ENCODE results near the gene BRCC3. TPM values are rescaled to one million over a fixed set of nuclear protein-coding genes. Genes with fewer than 3 reads are reported as not detected.

Gene BRCC3
- total RNA-seq, 1 experiment from 2014 or later, result 21.3 TPM

GRCh38 chrX:155046811-155047528, 24.3 kb upstream of the BRCC3 start:
- no TSS peak for BruUV-seq (replicated peaks)

More at GRCh38 chrX:155046811-155047528, 24.3 kb upstream of the BRCC3 start:
- no peaks in the 10 kb centered on the region for H3K9me2 ChIP-seq (ENCODE audit: insufficient read depth)
- ATAC-seq (no peak), DNase-seq (ENCODE audit: low read depth, low spot score) (no peak)
- H2AFZ ChIP-seq (ENCODE audit: low read depth, low read length, poor library complexity, severe bottlenecking), result no peak overlapping the region
- POLR2A ChIA-PET, result no interaction called here
- H3K27me3 ChIP-seq (ENCODE audit: insufficient read depth, low read length), result no peaks in the 10 kb centered on the region
- no peaks in the 10 kb centered on the region for H4K20me1 ChIP-seq (ENCODE audit: insufficient read depth)
- H3K79me2 ChIP-seq (ENCODE audit: insufficient read depth, low read length), result no peaks in the 10 kb centered on the region
- CTCF ChIA-PET, result interaction anchor here (1.3 kb wide), 1 partner anchor 10 kb away, joined by 3 read pairs; no protein-coding TSS in a partner anchor
- no peaks in the 10 kb centered on the region for H3K36me3 ChIP-seq (ENCODE audit: control insufficient read depth in 1 of 2, insufficient read depth in 2 of 2, low read length in 2 of 2)
- H3K27ac ChIP-seq (ENCODE audit: low read depth, low read length), result no peak overlapping the region
- intact Hi-C loops (cut with micrococcal nuclease), result no loop called here
- TF ChIP-seq SP1 (IDR thresholded peaks at IDR 0.05; ENCODE audit: low read depth) (no peak), MAX (IDR thresholded peaks at IDR 0.05) (no peak), YY1 (IDR thresholded peaks at IDR 0.05; ENCODE audit: extremely low read depth, insufficient replicate concordance, low read depth, low read length) (no peak), RAD21 (IDR thresholded peaks at IDR 0.05; ENCODE audit: low read depth) (no peak), CBX3 (IDR thresholded peaks at IDR 0.05; ENCODE audit: low read depth) (no peak), JUND (IDR thresholded peaks at IDR 0.05) (no peak), EZH2phosphoT487 (IDR thresholded peaks at IDR 0.05; ENCODE audit: borderline replicate concordance) (no peak), ZBTB33 (IDR thresholded peaks at IDR 0.05; ENCODE audit: extremely low read depth, insufficient replicate concordance, low read length) (no peak), ATF3 (IDR thresholded peaks at IDR 0.05) (no peak), ELF1 (IDR thresholded peaks at IDR 0.05; ENCODE audit: borderline replicate concordance, low read depth) (no peak), TCF7L2 (IDR thresholded peaks at IDR 0.05; ENCODE audit: borderline replicate concordance, extremely low read depth, insufficient read depth, insufficient read length) (no peak), REST (IDR thresholded peaks at IDR 0.05; ENCODE audit: low read depth) (no peak), SIN3A (IDR thresholded peaks at IDR 0.05; ENCODE audit: low read depth) (no peak), FOSL1 (IDR thresholded peaks at IDR 0.05; ENCODE audit: low read depth) (no peak), POLR2A (IDR thresholded peaks at IDR 0.05; ENCODE audit: borderline replicate concordance, extremely low read depth, insufficient read depth, insufficient read length) (no peak), EGR1 (IDR thresholded peaks at IDR 0.05; ENCODE audit: low read depth) (no peak)
- H3K4me2 ChIP-seq (ENCODE audit: low read length), result no peak overlapping the region
- RAD21 ChIA-PET (ENCODE audit: low non-redundant PET in 1 of 2, low total read pairs in 2 of 2, uncharacterized antibody in 2 of 2, unreplicated experiment in 2 of 2), result no interaction called here
- no peak overlapping the region for H3K9ac ChIP-seq (ENCODE audit: low read length)
- no peaks in the 10 kb centered on the region for H3K4me1 ChIP-seq (ENCODE audit: control insufficient read depth in 1 of 2, insufficient read depth in 2 of 2, low read length in 2 of 2)
- no peaks in the 10 kb centered on the region for H3K9me3 ChIP-seq (ENCODE audit: control insufficient read depth in 1 of 2, insufficient read depth in 1 of 2, low read depth in 1 of 2, low read length in 2 of 2)
- no peak overlapping the region for H3K4me3 ChIP-seq (replicated peaks in 1 of 2; ENCODE audit: low read depth in 1 of 2, low read length in 2 of 2)
